Skin epidermis (tissue), 12 donors: ENCODE results near the gene METTL2A.
A peak's percentile ranks its signal among the peaks of the same experiment; 100 is the strongest.
"Not testable (repeated sequence)": the region's sequence is repeated elsewhere in the genome, so short reads cannot be mapped to it uniquely, and the experiment has no call there.

Experiments used
- H3K27ac ChIP-seq, 21 experiments: fragments of 200-600 bp; sonication (generic) in 11 of 21; one replicate each; pipeline ENCODE4 v1.5.0; 2020; ENCODE audit warnings: mild to moderate bottlenecking in 3 of 21, inconsistent platforms in 2 of 21, moderate library complexity in 2 of 21
- H3K4me3 ChIP-seq, 7 experiments: fragments of 200-600 bp; sonication (generic) in 2 of 7; one replicate each; pipeline ENCODE4 v1.5.0; 2020; ENCODE audit warnings: inconsistent platforms in 2 of 7, mild to moderate bottlenecking in 2 of 7, moderate library complexity in 1 of 7

The METTL2A gene, protein sequence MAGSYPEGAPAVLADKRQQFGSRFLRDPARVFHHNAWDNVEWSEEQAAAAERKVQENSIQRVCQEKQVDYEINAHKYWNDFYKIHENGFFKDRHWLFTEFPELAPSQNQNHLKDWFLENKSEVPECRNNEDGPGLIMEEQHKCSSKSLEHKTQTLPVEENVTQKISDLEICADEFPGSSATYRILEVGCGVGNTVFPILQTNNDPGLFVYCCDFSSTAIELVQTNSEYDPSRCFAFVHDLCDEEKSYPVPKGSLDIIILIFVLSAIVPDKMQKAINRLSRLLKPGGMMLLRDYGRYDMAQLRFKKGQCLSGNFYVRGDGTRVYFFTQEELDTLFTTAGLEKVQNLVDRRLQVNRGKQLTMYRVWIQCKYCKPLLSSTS

DNA sequence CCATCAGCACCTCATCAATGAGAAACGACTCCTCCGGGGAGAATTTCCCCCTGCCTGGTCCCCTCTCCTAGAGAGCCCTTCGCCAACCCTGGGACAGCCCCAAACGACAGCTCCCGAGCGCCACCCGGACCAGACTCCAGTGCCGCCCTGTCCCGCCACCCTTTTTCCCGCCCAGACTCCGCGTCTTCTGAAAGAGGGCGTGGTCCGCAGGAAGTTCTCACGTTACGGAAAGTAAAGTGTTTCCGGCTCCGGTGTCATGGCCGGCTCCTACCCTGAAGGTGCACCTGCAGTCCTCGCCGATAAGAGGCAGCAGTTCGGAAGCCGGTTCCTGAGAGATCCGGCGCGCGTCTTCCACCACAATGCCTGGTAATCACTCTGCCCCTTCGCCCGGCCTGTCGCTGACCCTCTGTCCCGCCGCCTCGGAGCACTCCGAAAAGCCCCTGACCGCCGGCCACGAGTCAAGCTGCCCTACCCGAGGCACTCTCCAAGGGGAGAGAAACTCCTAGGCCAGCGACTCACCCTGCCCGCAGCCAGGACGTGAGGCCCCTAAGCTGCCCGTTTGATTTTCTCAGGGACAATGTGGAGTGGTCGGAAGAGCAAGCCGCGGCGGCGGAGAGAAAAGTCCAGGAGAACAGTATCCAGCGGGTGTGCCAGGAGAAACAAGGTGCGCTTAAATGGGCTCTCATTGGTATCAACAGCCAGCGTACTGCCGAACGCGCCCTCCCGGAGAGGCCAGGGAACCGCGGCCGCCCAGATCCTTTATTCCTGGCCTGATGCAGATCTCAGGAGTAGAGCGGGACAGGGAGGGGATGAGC lies at the start of gene METTL2A:
METTL2A (plus strand) TSS at position 251 of the 815 bp plus-strand sequence; CDS start at position 257, 6 bp downstream.
- Histone ChIP-seq H3K27ac (peak within 1 kb of the TSS in 20 of 21 experiments; percentile 39 to 83 (median 70)), H3K4me3 (peak within 1 kb of the TSS; percentile 60 to 86 (median 75))

DNA sequence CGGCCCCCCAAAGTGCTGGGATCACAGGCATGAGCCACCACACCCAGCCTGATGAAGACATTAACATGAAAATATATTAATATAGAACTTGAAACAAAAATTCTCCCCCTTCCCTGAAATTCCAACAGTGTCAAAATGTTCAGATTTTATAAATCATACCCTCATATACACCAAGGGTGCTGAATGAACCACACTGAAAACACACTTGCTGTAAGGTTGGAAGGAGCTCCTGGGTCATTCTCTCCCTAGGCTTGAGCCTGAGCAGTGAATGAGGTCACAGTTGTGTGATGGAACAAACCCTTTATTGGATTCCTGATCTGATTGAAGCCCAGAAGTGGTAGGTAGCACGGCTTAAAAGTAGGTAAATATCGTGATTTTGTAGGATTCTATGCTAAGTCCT lies 43.4 kb upstream of the METTL2A start, which contains the start of gene EFCAB3:
EFCAB3 (plus strand) TSS at position 301 of the 400 bp plus-strand sequence. CDS start 2,427 bp downstream, outside the sequence.
- Histone ChIP-seq H3K4me3 (no peak within 1 kb of the TSS), H3K27ac (no peak within 1 kb of the TSS)

DNA sequence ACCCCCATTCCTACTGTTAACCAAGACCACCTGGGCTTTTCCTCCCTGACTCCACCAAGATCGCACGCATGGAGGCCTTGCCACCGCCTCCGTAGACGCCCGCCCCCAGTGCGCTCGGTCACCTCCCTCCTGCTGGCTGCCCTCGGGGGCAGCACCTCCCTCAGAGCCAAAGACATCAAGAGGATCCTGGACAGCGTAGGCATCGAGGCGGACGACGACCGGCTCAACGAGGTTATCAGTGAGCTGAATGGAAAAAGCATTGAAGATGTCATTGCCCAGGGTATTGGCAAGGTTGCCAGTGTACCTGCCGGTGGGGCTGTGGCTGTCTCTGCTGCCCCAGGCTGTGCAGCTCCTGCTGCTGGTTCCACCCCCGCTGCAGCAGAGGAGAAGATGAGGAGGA lies 42.1 kb upstream of the METTL2A start:
- Histone ChIP-seq H3K4me3 (no peak overlapping the region), H3K27ac (no peak overlapping the region)

DNA sequence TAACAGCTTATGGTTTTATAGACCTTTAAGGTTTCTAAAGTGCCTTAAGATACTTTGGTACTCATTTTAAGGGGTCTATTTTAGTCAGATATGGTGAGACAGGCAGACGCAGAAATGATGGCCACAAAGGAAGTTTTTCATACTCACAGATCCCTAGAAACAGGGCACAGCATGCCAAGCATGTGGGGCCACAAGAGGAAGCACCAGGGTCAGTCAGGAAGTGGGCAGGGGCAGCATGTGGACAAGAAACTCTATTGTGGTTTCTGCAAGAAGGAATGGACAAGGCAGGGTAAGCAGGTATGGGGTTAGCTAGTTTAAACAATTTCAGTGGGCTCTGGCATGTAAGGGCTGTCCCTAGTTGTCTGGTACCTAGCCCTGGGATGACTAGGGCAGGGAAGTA lies 34.8 kb upstream of the METTL2A start:
- no peak overlapping the region for H3K4me3 ChIP-seq
- H3K27ac ChIP-seq = no peak overlapping the region

DNA sequence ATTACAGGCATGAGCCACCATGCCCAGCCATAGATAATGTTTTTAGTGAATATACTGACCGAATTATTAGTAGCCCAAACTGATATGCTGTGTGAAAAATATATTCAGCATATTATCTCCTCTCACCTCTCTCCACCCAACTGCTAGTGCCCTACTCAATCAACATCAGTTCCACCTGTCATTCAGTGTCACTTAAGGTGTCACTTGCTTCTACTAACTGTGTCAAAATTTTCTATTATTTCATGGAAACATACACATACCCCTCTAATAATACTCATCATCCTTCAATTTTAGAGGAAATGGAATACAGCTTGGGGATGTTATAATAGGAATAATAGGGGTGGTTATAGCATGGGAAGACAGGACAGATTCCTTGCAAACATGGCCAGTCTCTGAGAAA lies 30.8 kb upstream of the METTL2A start:
- no peak overlapping the region for H3K27ac ChIP-seq
- no peak overlapping the region for H3K4me3 ChIP-seq

DNA sequence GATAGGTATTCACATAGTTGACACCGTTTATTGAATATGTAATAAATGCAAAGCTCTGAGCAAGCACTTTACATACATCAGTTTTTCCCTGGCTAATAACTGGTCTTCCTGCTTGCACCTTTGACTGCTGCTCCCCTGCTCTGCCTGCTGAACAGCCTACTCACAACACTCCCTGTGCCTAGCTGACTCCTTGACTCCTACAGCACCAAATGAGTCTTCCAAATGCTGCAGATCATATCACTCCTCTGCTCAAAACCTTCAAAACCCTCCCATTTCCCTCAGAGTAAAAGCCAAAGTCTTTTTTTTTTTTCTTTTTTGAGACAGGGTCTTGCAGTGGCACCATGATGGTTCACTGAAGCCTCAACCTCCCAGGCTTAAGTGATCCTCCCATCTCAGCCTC lies 24.8 kb upstream of the METTL2A start:
- Histone ChIP-seq H3K27ac (no peak overlapping the region), H3K4me3 (no peak overlapping the region)

DNA sequence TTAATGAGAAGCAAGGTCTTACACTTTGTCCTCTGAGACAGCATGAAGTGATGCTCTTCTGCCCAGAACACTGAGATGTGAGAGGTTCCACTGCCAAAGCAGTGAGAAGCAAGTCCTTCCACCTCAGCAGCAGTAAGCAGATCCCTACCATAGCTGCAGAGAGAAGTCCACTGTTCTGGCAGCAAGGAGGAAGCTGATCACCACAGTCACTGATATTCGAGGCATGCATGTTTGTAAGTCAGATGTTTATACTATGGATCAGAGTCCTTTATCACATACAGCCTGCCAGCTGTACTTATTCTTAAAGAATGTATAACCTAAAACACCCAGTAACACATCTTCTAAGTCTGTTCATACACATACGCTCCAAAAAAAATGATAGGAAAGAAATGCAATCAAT lies 18.2 kb upstream of the METTL2A start:
- Histone ChIP-seq H3K27ac (no peak overlapping the region), H3K4me3 (no peak overlapping the region)

DNA sequence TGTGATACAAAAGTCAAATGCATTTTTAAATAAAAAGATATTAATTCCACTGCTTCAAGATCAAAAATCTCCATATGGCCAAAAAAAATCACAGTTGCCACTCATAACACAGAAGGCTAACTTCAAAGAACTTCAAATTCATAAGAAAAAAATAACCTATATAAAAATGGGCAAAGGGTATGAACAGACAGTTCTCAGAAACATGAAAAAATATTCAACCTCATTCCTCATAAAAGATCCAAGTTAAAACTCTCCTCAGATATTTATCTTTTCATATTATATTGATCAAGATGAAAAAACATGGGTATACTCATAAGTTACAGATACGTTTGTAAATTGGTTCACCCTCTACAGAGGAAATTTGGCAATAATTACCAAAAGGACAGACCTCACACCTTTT lies 10.6 kb upstream of the METTL2A start:
- not testable (repeated sequence) for H3K4me3 ChIP-seq, H3K27ac ChIP-seq

DNA sequence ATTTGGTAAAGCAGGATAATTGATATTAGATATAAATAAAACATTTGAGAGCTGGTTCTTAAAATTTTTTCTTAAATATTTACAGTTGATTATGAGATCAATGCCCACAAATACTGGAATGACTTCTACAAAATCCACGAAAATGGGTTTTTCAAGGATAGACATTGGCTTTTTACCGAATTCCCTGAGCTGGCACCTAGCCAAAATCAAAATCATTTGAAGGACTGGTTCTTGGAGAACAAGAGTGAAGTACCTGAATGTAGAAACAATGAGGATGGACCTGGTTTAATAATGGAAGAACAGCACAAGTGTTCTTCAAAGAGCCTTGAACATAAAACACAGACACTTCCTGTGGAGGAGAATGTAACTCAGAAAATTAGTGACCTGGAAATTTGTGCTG lies 2.5 kb downstream of the METTL2A start:
- not testable (repeated sequence) for H3K27ac ChIP-seq, H3K4me3 ChIP-seq

DNA sequence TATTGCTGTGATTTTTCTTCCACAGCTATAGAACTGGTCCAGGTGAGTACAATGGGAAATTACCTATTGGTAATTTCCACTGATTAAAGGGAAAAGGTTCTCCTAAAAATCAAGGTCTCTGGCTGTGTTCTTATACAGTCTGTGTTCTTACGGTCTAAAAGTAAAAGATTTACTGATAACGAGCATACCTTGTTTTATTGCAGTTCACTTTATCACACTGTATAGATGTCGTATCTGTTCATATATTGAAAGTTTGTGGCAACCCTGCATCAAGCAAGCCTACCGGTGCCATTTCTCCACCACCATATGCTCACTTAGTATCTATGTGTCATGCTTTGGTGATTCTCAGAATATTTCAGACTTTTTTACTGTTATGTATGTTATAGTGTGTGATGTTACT lies 11.6 kb downstream of the METTL2A start:
- not testable (repeated sequence) for H3K4me3 ChIP-seq, H3K27ac ChIP-seq

DNA sequence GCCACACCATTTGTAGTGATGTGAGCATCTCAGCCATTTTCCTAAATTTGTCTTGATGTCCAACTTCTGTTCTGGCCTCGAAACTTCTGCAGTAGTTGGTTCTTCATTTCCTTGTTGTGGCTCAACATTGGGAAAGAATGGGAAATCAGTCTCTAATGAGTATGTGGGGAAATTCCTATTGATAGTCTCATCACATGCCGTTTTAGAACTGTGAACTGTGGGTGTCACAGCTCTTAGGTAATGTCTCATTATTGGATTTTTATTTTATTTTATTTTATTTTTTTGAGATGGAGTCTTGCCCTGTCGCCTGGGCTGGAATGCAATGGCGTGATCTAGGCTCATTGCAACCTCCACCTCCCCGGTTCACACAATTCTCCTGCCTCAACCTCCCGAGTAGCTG lies 17.5 kb downstream of the METTL2A start:
- not testable (repeated sequence) for H3K4me3 ChIP-seq, H3K27ac ChIP-seq

DNA sequence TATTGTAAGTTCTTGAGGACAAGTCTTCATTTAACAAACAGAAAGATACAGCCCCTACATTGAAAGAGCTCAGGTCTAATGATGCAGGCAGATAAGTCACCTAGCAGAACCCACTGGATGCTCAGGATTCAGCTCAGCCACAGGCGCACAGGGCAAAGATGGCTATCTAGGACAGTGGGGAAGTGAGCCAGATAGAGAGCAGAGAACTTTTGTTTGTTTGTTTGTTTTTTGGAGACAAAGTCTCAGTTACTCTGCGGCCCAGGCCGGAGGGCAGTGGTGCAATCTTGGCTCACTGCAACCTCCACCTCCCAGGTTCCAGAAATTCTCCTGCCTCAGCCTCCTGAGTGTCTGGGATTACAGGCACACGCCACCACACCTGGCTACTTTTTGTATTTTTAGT lies 20.4 kb downstream of the METTL2A start:
- Histone ChIP-seq H3K4me3 (no peak overlapping the region), H3K27ac (no peak overlapping the region)

DNA sequence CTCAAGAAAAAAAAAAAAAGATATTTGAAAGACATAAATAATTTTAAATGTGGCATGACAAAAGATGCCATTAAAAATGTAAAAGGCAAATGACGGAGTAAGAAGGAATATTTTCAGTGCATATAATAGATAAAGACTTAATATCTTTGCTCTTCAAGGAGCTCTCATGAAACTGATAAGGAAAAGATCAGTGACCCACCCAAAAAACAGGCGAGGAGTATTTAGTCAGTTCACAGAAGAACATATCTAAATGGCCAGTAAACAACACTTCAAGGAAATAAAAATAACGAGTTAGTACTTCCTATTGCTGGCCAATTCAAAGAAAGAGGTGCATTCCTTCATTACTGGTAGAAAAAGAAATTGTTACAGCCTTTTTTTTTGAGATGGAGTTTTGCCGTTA lies 22.1 kb downstream of the METTL2A start:
- H3K4me3 ChIP-seq, H3K27ac ChIP-seq: not testable (repeated sequence)

DNA sequence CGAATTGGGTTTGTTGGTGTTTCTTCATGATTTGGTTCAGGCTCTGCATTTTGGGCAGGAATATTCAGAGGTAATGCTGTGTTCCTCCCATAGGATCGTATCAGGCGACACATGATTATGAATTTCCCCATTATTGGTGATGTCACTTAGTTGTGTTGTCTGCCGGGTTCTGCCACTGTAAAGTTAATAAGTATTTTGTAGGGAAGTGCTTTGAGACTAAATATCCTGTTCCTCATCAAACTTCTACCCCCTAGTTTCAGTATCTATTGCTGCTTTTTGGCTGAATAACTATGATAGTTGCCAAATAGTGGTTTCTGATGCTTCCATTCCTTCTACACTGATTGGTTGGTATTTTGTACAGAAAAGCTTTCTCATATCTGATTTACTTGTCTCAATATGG lies 28.5 kb downstream of the METTL2A start:
- not testable (repeated sequence) for H3K27ac ChIP-seq, H3K4me3 ChIP-seq

DNA sequence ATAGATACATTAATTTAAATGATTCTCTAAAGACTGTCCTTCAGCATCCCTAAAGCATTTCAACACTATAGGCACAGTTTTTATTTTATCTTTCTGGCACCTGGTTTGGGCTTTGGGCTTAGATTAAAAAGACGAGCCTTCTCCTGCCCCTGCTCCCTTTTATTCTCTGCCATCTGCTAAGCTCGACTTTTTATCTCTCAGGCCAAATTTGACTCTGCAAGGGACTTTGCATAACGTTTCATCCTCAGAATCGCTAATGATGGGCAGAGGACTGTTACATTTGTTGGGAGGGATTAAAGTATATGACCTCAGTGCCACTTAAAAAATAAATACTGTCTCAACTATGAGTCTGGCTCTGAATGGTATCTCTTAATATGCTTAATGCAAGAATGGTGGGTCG lies 29.3 kb downstream of the METTL2A start:
- H3K4me3 ChIP-seq = not testable (repeated sequence)

DNA sequence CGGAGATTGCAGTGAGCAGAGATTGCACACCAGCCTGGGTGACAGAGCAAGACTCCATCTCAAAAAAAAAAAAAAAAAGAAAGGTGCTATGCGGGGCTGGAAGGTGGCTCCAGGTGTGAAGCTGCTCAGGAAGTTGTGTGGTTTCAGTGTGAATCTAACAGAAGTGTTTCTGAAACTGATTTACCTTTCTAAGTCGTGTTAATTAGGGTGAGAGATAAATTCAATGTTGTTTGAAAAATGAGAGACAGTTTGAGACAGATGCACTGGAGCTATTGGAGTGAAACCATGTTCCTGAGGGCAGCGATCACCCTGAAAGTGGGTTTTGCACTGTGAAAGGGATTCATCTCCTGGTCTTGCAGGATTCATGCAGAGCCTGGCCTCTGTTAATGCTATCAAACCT lies 30.0 kb downstream of the METTL2A start:
- not testable (repeated sequence) for H3K4me3 ChIP-seq, H3K27ac ChIP-seq

More for the DNA sequence above, 29.3 kb downstream of the METTL2A start:
- not testable (repeated sequence) for H3K27ac ChIP-seq

DNA sequence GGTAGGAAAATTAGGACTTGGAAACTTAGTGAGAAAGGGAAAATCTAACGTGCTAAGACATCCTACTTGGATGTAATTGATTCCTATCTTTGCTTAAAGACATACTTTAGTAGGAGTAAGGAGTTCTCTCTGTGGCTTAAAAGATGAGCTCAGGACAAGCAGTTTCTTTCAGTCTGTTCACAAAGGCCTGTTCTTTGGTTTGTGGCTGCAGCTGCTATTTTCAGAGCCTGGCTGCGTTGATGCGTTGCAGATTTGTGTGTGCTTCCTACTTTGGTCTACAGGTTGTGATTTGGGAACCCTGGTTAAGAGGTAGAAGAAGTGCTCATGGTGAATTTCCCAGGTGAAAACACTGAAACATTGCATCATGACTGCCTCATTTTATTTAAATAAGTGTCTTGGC lies 30.4 kb downstream of the METTL2A start:
- H3K4me3 ChIP-seq, H3K27ac ChIP-seq: not testable (repeated sequence)

DNA sequence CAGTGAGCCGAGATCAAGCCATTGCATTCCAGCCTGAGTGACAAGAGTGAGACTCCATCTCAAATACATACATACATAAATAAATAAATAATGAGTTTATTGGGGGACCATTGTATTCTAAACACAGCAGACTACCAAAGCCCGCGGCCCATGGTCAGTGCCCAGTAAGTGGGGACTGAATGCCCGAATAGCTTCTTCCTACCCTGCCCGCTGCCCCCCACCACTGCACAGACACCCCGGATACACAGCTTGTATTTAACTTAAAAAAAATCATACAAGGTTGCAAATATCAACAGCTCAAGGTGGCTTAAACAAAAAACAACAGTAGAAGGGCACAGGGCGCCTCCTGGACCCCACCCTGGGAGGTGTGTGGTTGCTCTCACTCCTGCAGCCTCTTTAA lies 32.3 kb downstream of the METTL2A start:
- no peak overlapping the region for H3K27ac ChIP-seq
- no peak overlapping the region for H3K4me3 ChIP-seq

DNA sequence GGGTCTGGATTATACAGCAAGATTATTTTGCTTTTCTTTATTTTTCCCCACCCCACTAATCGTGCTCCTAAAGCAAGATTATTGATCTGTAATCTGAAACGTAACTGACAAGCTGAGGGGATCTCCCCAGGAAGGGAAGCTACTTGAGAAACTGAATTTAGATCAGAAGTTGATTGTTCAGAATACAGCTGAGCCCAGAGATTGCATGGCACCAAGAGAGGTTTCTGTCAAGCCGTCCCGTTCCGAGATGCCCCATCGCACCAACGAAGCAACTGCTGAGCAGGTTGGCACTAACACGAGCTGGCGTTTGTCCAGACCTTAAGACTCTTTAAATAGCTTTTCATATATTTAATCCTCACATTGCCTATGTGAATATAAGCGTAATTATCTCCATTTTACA lies 34.8 kb downstream of the METTL2A start:
- H3K4me3 ChIP-seq = not testable (repeated sequence)

DNA sequence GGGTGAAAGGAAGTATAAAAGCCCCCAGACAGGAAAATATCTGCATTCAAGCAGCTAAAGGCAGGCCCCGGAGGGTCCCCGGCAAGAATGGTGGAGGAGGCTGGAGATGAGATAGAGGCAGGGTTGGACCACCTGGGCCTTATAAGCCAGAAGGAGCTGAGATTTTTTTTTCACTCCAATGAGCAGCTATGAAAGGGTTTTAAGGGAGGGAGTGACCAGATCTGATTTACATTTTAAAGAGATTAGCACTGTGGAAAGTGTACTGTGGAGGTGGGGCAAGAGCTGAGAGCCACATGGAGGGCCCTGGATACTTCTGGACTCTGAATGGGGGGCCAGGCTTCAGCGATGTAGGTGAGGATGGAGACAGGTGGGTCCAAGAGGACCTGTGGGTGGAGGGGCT lies 40.7 kb downstream of the METTL2A start:
- H3K27ac ChIP-seq, H3K4me3 ChIP-seq: not testable (repeated sequence)

More for the DNA sequence above, 34.8 kb downstream of the METTL2A start:
- not testable (repeated sequence) for H3K27ac ChIP-seq

DNA sequence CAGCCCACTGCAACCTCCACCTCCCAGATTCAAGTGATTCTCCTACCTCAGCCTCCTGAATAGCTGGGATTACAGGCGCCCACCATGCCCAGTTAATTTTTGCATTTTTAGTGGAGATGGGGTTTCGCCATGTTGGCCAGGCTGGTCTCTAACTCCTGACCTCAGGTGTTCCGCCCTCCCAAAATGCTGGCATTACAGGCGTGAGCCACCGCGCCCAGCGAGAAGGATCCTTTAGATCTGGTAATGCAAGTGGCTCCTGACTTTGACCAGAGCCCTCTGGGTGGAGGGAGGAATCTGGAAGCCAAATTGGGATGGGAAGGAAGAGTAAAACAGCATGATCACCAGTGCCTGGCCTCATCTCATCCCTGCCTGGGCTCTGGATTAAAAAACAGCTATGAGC lies 41.6 kb downstream of the METTL2A start:
- H3K4me3 ChIP-seq, H3K27ac ChIP-seq: not testable (repeated sequence)
